ENCODE results near the gene CELF2.

DNA sequence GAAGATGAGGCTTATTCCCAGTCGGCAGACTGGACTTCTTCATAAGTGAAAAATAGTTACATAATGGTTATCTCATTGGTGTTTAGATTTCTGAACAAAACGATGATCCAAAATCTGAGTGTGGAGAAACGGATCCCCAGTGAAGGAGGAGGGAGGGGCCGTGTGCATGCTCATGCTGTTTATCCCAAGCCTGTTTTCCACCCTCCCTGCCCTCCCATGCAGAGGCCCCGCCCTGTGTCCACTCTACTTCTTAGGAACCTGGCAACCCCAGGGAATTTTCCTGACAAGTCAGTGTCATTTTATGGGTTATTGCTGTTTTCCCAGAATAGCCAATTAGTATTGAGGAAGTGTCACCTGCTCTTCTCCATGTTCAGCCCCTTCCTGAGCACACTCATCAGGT is 174.0 kb downstream of the CELF2 start:
- no peak for TF ChIP-seq SIN3A (IDR thresholded peaks at IDR 0.05; ENCODE audit: borderline replicate concordance, insufficient read depth, low read length)
- TF ChIP-seq POLR2AphosphoS5 (IDR thresholded peaks at IDR 0.05; ENCODE audit: low read depth, low read length): no peak
- TF ChIP-seq, protein P1, sequence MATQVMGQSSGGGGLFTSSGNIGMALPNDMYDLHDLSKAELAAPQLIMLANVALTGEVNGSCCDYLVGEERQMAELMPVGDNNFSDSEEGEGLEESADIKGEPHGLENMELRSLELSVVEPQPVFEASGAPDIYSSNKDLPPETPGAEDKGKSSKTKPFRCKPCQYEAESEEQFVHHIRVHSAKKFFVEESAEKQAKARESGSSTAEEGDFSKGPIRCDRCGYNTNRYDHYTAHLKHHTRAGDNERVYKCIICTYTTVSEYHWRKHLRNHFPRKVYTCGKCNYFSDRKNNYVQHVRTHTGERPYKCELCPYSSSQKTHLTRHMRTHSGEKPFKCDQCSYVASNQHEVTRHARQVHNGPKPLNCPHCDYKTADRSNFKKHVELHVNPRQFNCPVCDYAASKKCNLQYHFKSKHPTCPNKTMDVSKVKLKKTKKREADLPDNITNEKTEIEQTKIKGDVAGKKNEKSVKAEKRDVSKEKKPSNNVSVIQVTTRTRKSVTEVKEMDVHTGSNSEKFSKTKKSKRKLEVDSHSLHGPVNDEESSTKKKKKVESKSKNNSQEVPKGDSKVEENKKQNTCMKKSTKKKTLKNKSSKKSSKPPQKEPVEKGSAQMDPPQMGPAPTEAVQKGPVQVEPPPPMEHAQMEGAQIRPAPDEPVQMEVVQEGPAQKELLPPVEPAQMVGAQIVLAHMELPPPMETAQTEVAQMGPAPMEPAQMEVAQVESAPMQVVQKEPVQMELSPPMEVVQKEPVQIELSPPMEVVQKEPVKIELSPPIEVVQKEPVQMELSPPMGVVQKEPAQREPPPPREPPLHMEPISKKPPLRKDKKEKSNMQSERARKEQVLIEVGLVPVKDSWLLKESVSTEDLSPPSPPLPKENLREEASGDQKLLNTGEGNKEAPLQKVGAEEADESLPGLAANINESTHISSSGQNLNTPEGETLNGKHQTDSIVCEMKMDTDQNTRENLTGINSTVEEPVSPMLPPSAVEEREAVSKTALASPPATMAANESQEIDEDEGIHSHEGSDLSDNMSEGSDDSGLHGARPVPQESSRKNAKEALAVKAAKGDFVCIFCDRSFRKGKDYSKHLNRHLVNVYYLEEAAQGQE (IDR thresholded peaks at IDR 0.05; ENCODE audit: insufficient read depth in 1 of 2, low read depth in 2 of 2, low read length in 2 of 2): no peak
- TF ChIP-seq TAF1 (IDR thresholded peaks at IDR 0.05; ENCODE audit: borderline replicate concordance, insufficient read depth, low read length): no peak
- no peak for TF ChIP-seq FOXP2 (optimal IDR thresholded peaks at IDR 0.05; ENCODE audit: borderline replicate concordance, extremely low read depth, extremely low read length, insufficient read depth)

All from PFSK-1 (cell line).